A673 (cell line): ENCODE data around the gene FNDC3B.

Experiments used
- EZH2 ChIP-seq: fragments of 200-600 bp; sonication (generic); IDR thresholded peaks from 2 replicates; pipeline ENCODE4 v1.6.1; 2017; ENCODE audit warnings: borderline replicate concordance, low read depth, mild to moderate bottlenecking, mixed read lengths, antibody characterized with exemption, low read length; ENCODE audit not compliant: poor library complexity, severe bottlenecking
- TF ChIP-seq, protein P1 (sequence below): fragments of 300-800, 200-600 bp; sonication (generic); conservative IDR thresholded peaks from 2 replicates; pipeline ENCODE4 v1.5.1; 2017; ENCODE audit warnings: low read depth, mild to moderate bottlenecking, antibody characterized with exemption, low read length, moderate library complexity, mixed read lengths

DNA sequence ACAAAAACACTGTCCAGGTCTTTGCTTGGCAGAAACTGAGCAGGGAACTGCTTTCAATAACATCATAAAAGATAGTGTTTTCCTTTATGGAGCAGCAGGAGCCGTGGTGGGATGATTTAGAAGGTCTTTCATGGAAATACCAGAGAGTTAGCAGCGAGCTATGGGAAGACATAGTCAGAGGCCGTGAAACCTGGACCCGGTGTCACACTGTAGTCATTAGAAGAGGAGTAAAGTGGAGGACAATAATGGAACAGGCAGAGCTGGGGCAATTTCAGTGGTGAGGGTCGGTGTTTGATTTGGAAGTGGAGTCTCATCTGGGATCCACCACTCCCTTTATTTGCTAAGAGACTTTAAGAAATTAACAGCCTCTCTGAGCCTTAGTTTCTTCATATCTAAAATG, 351.4 kb downstream of the FNDC3B start:
- TF ChIP-seq, protein P1, sequence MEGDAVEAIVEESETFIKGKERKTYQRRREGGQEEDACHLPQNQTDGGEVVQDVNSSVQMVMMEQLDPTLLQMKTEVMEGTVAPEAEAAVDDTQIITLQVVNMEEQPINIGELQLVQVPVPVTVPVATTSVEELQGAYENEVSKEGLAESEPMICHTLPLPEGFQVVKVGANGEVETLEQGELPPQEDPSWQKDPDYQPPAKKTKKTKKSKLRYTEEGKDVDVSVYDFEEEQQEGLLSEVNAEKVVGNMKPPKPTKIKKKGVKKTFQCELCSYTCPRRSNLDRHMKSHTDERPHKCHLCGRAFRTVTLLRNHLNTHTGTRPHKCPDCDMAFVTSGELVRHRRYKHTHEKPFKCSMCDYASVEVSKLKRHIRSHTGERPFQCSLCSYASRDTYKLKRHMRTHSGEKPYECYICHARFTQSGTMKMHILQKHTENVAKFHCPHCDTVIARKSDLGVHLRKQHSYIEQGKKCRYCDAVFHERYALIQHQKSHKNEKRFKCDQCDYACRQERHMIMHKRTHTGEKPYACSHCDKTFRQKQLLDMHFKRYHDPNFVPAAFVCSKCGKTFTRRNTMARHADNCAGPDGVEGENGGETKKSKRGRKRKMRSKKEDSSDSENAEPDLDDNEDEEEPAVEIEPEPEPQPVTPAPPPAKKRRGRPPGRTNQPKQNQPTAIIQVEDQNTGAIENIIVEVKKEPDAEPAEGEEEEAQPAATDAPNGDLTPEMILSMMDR = no peak
- no peak for TF ChIP-seq EZH2
